ENCODE results near the gene SUGCT. TPM values are rescaled to one million over a fixed set of nuclear protein-coding genes. Genes with fewer than 3 reads are reported as not detected.

SUGCT gene
- total and polyA plus RNA-seq, 9 of the 15 experiments (the other 6 are each of a cell fraction or from before 2014, with no cell fraction given), result 0.58 to 2.5 (median 1.4) TPM

DNA sequence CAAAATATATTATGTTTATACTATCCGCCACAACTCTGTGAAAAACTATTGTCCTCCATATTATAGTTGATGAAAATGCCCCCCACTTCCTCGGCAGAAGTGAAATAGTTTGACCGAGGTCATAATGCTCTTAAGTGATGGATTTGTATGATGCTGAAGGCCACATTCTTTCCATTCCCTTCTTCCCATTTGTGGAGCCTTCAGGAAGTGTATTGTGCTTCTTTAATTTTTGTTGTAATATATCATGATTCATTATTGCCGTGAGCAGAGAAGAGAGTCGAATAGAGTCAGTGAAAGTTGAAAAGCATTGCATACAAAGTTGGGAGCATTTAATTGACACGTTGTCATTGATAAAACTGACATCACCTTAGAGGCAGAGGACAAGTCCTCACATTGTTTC lies 460.3 kb downstream of the SUGCT start (continued):
- TF ChIP-seq, protein P1, sequence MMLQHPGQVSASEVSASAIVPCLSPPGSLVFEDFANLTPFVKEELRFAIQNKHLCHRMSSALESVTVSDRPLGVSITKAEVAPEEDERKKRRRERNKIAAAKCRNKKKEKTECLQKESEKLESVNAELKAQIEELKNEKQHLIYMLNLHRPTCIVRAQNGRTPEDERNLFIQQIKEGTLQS (IDR thresholded peaks at IDR 0.05), result no peak
- TF ChIP-seq, protein P1 (CRISPR knock-in tag; conservative IDR thresholded peaks at IDR 0.05), result no peak
- no peak for TF ChIP-seq RBBP5 (IDR thresholded peaks at IDR 0.05; ENCODE audit: borderline replicate concordance, insufficient read depth, low read length, poor library complexity, severe bottlenecking)
- TF ChIP-seq ZNF24 (IDR thresholded peaks at IDR 0.05), result no peak
- no peak for TF ChIP-seq ZNF561 (CRISPR knock-in tag; conservative IDR thresholded peaks at IDR 0.05)
- no peak for TF ChIP-seq HDAC6 (IDR thresholded peaks at IDR 0.05; ENCODE audit: low read depth, low read length)
- no peak for TF ChIP-seq HMG20B (CRISPR knock-in tag; IDR thresholded peaks at IDR 0.05)

DNA sequence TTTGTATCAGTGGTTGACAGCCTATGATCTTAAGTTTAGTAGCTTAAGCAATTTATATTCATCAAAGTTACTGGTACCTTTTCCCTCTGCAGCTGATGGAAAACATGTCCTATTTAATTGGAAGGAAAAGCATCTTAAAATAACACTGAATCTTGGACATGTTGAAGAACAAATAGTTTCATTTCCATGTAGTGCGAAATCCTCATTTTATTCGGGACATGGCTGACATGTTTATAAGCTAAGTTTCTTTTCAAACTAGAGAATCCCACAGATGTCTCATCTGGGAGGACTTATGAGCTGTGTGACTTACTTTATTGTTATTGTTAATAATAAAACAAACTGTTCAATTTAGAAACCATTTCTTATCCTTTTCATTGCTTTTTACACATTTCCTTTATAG lies 461.0 kb downstream of the SUGCT start:
- Histone ChIP-seq H3K4me1 (replicated peaks in 1 of 2; ENCODE audit: control insufficient read depth in 2 of 2, insufficient read depth in 2 of 2, low read length in 2 of 2) (no peaks in the 10 kb centered on the region), H3K9ac (ENCODE audit: insufficient read depth in 1 of 2, low read depth in 2 of 2, low read length in 2 of 2) (no peak overlapping the region), H3K4me2 (ENCODE audit: insufficient read depth, low read length) (no peak overlapping the region), H3K4me3 (no peak overlapping the region), H3K9me3 (replicated peaks; ENCODE audit: control insufficient read depth, insufficient read depth, low read depth, low read length) (no peaks in the 10 kb centered on the region), H3K27me3 (ENCODE audit: control insufficient read depth in 2 of 2, insufficient read depth in 2 of 2, low read length in 2 of 2) (no peaks in the 10 kb centered on the region), H3K27ac (ENCODE audit: extremely low read depth, low read depth, low read length) (no peak overlapping the region), H2AFZ (ENCODE audit: low read depth, low read length) (no peak overlapping the region), H4K20me1 (replicated peaks; ENCODE audit: control insufficient read depth, insufficient read depth, low read length) (no peaks in the 10 kb centered on the region), H3K9me1 (ENCODE audit: control insufficient read depth, insufficient read depth, low read length) (no peaks in the 10 kb centered on the region), H3K36me3 (ENCODE audit: control insufficient read depth, insufficient read depth, low read length) (no peaks in the 10 kb centered on the region), H3K79me2 (ENCODE audit: control insufficient read depth, insufficient read depth, low read length) (no peaks in the 10 kb centered on the region)
- 5% methylated on average over 2 of the region's 2 CpGs for WGBS (ENCODE audit: insufficient coverage, low coverage, missing lambda C conversion rate)
- in situ Hi-C loops (cut with MboI) (no loop called here), intact Hi-C loops (cut with micrococcal nuclease) (no loop called here)
- no TSS peak for BruUV-seq (replicated peaks)
- TF ChIP-seq, protein P2, sequence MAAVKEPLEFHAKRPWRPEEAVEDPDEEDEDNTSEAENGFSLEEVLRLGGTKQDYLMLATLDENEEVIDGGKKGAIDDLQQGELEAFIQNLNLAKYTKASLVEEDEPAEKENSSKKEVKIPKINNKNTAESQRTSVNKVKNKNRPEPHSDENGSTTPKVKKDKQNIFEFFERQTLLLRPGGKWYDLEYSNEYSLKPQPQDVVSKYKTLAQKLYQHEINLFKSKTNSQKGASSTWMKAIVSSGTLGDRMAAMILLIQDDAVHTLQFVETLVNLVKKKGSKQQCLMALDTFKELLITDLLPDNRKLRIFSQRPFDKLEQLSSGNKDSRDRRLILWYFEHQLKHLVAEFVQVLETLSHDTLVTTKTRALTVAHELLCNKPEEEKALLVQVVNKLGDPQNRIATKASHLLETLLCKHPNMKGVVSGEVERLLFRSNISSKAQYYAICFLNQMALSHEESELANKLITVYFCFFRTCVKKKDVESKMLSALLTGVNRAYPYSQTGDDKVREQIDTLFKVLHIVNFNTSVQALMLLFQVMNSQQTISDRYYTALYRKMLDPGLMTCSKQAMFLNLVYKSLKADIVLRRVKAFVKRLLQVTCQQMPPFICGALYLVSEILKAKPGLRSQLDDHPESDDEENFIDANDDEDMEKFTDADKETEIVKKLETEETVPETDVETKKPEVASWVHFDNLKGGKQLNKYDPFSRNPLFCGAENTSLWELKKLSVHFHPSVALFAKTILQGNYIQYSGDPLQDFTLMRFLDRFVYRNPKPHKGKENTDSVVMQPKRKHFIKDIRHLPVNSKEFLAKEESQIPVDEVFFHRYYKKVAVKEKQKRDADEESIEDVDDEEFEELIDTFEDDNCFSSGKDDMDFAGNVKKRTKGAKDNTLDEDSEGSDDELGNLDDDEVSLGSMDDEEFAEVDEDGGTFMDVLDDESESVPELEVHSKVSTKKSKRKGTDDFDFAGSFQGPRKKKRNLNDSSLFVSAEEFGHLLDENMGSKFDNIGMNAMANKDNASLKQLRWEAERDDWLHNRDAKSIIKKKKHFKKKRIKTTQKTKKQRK (IDR thresholded peaks at IDR 0.05; ENCODE audit: borderline replicate concordance, low read depth, low read length), result no peak
- TF ChIP-seq POLR2G (IDR thresholded peaks at IDR 0.05; ENCODE audit: low read depth, low read length) (no peak), MBD2 (IDR thresholded peaks at IDR 0.05; ENCODE audit: borderline replicate concordance, low read depth) (no peak), EP300 (IDR thresholded peaks at IDR 0.05; ENCODE audit: low read length) (no peak), ZNF12 (CRISPR knock-in tag; IDR thresholded peaks at IDR 0.05) (no peak)
- ChIA-PET CTCF (ENCODE audit: low intra/inter-chr PET ratio) (no interaction called here), POLR2A (no interaction called here)
- DNase-seq (ENCODE audit: extremely low read depth in 1 of 4, low spot score in 3 of 4) (no peak), ATAC-seq (no peak), FAIRE-seq (no peak)

All from K562 (cell line).